Small intestine (tissue), 7 donors: ENCODE data around the gene RAC3. TPM values are rescaled to one million over a fixed set of nuclear protein-coding genes. Genes with fewer than 3 reads are reported as not detected.
A peak's percentile ranks its signal among the peaks of the same experiment; 100 is the strongest.

ENCODE experiments used
- DNase-seq, 2 donors: peaks; one replicate each; pipeline versions ENCODE4 v3.0.0 to v3.0.0-alpha.2; 2013
- FAIRE-seq: peaks from 2 replicates; lab custom pipeline; 2012; peaks lifted over from hg19 to GRCh38; lab: Jason Lieb, UNC
- H3K27ac ChIP-seq, 3 donors: one replicate each; pipeline ENCODE4 v1.5.1; 2013; ENCODE audit warnings: low read length in 2 of 3, mild to moderate bottlenecking in 2 of 3, control low read depth in 1 of 3, inconsistent platforms in 1 of 3, low read depth in 1 of 3, moderate library complexity in 1 of 3
- H3K27me3 ChIP-seq, 3 donors: one replicate each; pipeline ENCODE4 v1.6.1; 2013; ENCODE audit warnings: low read length in 3 of 3, inconsistent platforms in 1 of 3; ENCODE audit not compliant: control insufficient read depth in 3 of 3, insufficient read depth in 3 of 3
- H3K36me3 ChIP-seq, 3 donors: one replicate each; pipeline ENCODE4 v1.6.1; 2013; ENCODE audit warnings: low read length in 3 of 3, inconsistent platforms in 1 of 3, low read depth in 1 of 3, mild to moderate bottlenecking in 1 of 3, moderate library complexity in 1 of 3; ENCODE audit not compliant: control insufficient read depth in 3 of 3, insufficient read depth in 2 of 3
- H3K4me1 ChIP-seq, 3 donors: one replicate each; pipeline ENCODE4 v1.6.1; 2013; ENCODE audit warnings: low read length in 2 of 3, inconsistent platforms in 1 of 3, low read depth in 1 of 3, mild to moderate bottlenecking in 1 of 3, moderate library complexity in 1 of 3; ENCODE audit not compliant: control insufficient read depth in 3 of 3, insufficient read depth in 2 of 3
- H3K4me3 ChIP-seq, 3 donors: one replicate each; pipeline ENCODE4 v1.5.1; 2013; ENCODE audit warnings: low read length in 3 of 3, control low read depth in 1 of 3, inconsistent platforms in 1 of 3, low read depth in 1 of 3, mild to moderate bottlenecking in 1 of 3, moderate library complexity in 1 of 3
- H3K9me3 ChIP-seq, 2 donors: one replicate each; pipeline ENCODE4 v1.6.1; 2013; ENCODE audit warnings: low read depth in 1 of 2, low read length in 1 of 2; ENCODE audit not compliant: control insufficient read depth in 2 of 2, insufficient read depth in 1 of 2
- WGBS, 3 donors: extraction: QIAGEN DNeasy Blood & Tissue Kit; methylation state at CpG; one replicate each; pipeline ENCODE4 v1.1.7; 2013; 5-methylcytosine and 5-hydroxymethylcytosine counted together
- polyA plus RNA-seq, 4 donors: library from polyadenylated mRNA; stranded (reverse) in 3 of 4; unstranded in 1 of 4; fragments of 200-250 nt in 3 of 4; fragments of 120-200 nt in 1 of 4; gene quantifications; one replicate each; pipeline versions ENCODE4 v1.2.1 to v1.2.3, GENCODE V29; 2013
- donor health status: healthy with polysubstance abuse.
- donor health status: control.
- donor health status: control.
- donor health status: Bipolar disorder and iron deficiency.
- donor health status: healthy.

RAC3 gene
- polyA plus RNA-seq, 4 donors, result 0.81 to 11.2 (median 4.4) TPM

DNA sequence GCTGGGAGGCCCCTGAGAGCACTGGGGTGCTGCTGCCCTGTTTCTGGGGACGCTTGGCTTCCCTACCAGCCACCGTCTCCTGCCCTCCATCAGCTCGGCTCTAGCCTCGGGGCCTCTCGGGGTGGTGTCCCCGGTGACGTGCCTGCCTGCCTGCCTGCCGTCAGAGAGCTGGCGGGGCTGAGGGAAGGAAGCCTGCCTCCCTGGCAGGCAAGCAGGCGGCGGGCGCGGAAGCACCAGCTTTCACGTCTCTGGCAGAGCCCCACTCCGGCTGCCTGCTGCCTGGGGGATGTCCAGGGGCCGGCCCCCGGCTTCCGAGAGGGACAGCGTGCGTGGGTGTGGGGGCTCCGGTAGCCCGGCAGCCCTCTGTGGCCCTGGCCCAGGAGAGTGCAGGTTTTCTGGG is 18.1 kb upstream of the RAC3 start:
- H3K27me3 ChIP-seq, result no peaks in the 10 kb centered on the region
- no peak overlapping the region for H3K4me3 ChIP-seq
- peak overlapping the region in 1 of 3 donors; percentile 33 for H3K27ac ChIP-seq
- 75 to 87% (median 75%) methylated on average over 20 to 22 of the region's 22 CpGs for WGBS, 3 donors
- DNase-seq (no peak), FAIRE-seq (no peak)
- no peaks in the 10 kb centered on the region for H3K4me1 ChIP-seq
- H3K36me3 ChIP-seq, result peaks cover 0 to 73% (median 0%) of the 10 kb centered on the region in 3 donors
- no peaks in the 10 kb centered on the region for H3K9me3 ChIP-seq

- H3K27ac ChIP-seq, result peak overlapping the region in 1 of 3 donors; percentile 33
- FAIRE-seq (no peak), DNase-seq (no peak)
- H3K4me1 ChIP-seq, result no peaks in the 10 kb centered on the region
- no peaks in the 10 kb centered on the region for H3K27me3 ChIP-seq
- 76 to 90% (median 85%) methylated on average over 16 of the region's 16 CpGs for WGBS, 3 donors
- H3K9me3 ChIP-seq, result no peaks in the 10 kb centered on the region
- no peak overlapping the region for H3K4me3 ChIP-seq
- peaks cover 0 to 78% (median 0%) of the 10 kb centered on the region in 3 donors for H3K36me3 ChIP-seq
Measured at GRCh38 chr17:82013772-82014321, 17.6 kb upstream of the RAC3 start.

DNA sequence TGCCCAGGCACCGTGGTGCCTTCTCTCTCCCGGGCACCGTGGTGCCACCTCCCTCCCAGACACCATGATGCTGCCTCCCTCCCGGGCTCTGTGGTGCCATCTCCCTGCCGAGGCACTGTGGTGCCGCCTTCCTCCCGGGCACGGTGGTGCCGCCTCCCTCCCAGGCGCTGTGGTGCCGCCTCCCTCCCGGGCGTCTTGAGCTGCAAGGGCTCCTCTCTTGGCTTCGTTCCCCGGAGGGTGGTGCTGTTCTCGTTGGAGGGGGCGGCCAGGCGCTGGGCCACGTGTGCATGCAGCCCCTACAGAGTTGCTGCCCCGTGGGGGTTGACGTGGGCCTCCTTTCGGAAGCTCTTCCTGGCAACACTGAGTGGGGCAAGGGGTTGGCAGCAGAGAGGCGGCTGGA is 17.0 kb upstream of the RAC3 start:
- no peak overlapping the region for H3K27ac ChIP-seq
- no peak overlapping the region for H3K4me3 ChIP-seq
- WGBS, 3 donors, result 39 to 68% (median 49%) methylated on average over 21 to 23 of the region's 23 CpGs
- no peaks in the 10 kb centered on the region for H3K9me3 ChIP-seq
- H3K4me1 ChIP-seq, result peaks cover 0 to under 1% (median 0%) of the 10 kb centered on the region in 3 donors
- DNase-seq (peak in 1 of 2 donors; percentile 18), FAIRE-seq (no peak)
- H3K36me3 ChIP-seq, result peaks cover 0 to 79% (median 0%) of the 10 kb centered on the region in 3 donors
- H3K27me3 ChIP-seq, result no peaks in the 10 kb centered on the region

GRCh38 chr17:82014971-82015310 is 16.5 kb upstream of the RAC3 start:
- no peaks in the 10 kb centered on the region for H3K9me3 ChIP-seq
- FAIRE-seq (no peak), DNase-seq (no peak)
- H3K27ac ChIP-seq, result no peak overlapping the region
- no peaks in the 10 kb centered on the region for H3K27me3 ChIP-seq
- H3K36me3 ChIP-seq, result peaks cover 0 to 76% (median 0%) of the 10 kb centered on the region in 3 donors
- 81 to 86% (median 82%) methylated on average over 13 of the region's 13 CpGs for WGBS, 3 donors
- H3K4me1 ChIP-seq, result peaks cover 0 to 4% (median 0%) of the 10 kb centered on the region in 3 donors
- no peak overlapping the region for H3K4me3 ChIP-seq

DNA sequence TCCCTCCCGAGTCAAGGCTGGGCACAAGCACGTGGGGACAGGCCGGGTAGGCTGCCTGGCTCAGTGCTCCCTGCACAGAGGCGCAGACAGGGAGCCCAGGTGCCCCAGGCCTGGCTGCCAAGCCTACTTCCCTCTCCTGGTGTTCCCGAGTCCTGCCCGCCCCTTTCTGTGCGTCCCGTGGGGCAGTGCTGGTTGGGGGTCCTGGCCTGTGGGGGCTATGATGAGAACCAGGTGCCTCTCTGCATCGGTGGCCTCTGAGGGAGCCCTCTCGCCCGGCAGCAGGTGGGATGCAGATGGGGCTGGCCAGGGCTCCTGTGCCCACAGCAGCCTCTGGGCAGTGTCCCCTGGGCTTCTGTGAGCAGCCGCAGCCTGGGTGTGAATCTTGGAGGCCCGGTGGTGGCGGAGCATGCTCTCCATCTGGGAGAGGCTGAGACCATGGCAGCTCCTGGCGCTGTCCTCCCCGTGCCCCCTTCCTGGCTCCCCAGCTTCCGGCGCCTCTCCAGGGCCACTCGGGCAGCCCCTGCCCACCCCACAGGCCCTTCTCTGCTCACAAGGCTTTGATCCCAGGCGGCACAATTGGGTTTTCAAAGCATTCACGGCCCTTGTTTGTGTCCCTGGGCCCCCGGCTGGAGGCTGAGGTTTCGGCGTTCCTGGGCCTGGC is 16.0 kb upstream of the RAC3 start:
- FAIRE-seq (no peak), DNase-seq (no peak)
- H3K27me3 ChIP-seq, result no peaks in the 10 kb centered on the region
- H3K9me3 ChIP-seq, result no peaks in the 10 kb centered on the region
- H3K4me3 ChIP-seq, result no peak overlapping the region
- peaks cover 0 to 8% (median 0%) of the 10 kb centered on the region in 3 donors for H3K4me1 ChIP-seq
- peaks cover 0 to 78% (median 0%) of the 10 kb centered on the region in 3 donors for H3K36me3 ChIP-seq
- no peak overlapping the region for H3K27ac ChIP-seq
- 80 to 90% (median 88%) methylated on average over 22 to 24 of the region's 24 CpGs for WGBS, 3 donors

DNA sequence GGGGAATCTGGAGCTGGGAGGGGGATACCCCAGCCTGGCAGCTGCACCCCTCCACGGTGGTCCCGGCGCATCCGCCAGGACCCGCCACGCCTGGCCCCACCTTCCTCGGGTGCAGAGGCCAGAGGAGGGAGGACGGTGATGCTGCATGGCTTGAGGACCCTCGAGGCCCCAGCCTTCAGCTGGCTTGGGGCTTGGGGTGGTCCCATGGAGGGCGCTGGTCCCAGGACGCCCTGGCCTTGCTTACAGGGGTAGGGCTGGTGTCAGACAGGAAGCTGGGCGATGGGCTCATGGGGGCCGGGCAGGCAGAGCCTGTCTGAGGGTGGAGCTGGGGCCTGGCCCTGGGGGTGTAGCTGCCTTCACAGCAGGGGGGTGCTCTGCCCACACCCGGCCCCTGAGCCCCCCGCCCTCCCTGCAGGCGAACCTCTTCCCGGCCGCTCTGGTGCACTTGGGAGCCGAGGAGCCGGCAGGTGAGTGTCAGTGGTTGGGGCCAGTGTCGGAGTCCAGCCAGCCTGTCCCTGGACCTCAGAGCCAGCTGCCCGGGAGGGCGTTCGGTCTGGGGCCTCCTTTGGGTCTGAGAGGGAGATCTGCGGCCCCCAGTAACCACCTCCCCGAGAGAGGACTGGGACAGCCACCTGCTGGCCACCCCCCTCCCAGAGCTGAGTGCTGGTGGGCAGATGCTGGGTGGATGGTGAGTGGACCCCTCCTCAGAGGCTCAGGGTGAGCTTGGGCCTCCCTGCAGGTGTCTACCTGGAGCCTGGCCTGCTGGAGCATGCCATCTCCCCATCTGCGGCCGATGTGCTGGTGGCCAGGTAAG is 15.2 kb upstream of the RAC3 start:
- WGBS, 3 donors, result 86 to 94% (median 92%) methylated on average over 21 to 28 of the region's 28 CpGs
- Histone ChIP-seq H3K9me3 (no peaks in the 10 kb centered on the region), H3K36me3 (peaks cover 0 to 76% (median 0%) of the 10 kb centered on the region in 3 donors), H3K27ac (no peak overlapping the region), H3K4me1 (peaks cover 0 to 14% (median 0%) of the 10 kb centered on the region in 3 donors), H3K4me3 (no peak overlapping the region), H3K27me3 (no peaks in the 10 kb centered on the region)
- no peak for DNase-seq
- no peak for FAIRE-seq

- Histone ChIP-seq H3K9me3 (no peaks in the 10 kb centered on the region), H3K4me1 (peaks cover 0 to 21% (median 0%) of the 10 kb centered on the region in 3 donors), H3K4me3 (no peak overlapping the region), H3K27me3 (no peaks in the 10 kb centered on the region), H3K36me3 (peaks cover 0 to 69% (median 0%) of the 10 kb centered on the region in 3 donors), H3K27ac (no peak overlapping the region)
- FAIRE-seq (no peak), DNase-seq (no peak)
- WGBS, 3 donors, result 88 to 89% (median 88%) methylated on average over 24 of the region's 24 CpGs
Measured at GRCh38 chr17:82016875-82017459, 14.5 kb upstream of the RAC3 start.

DNA sequence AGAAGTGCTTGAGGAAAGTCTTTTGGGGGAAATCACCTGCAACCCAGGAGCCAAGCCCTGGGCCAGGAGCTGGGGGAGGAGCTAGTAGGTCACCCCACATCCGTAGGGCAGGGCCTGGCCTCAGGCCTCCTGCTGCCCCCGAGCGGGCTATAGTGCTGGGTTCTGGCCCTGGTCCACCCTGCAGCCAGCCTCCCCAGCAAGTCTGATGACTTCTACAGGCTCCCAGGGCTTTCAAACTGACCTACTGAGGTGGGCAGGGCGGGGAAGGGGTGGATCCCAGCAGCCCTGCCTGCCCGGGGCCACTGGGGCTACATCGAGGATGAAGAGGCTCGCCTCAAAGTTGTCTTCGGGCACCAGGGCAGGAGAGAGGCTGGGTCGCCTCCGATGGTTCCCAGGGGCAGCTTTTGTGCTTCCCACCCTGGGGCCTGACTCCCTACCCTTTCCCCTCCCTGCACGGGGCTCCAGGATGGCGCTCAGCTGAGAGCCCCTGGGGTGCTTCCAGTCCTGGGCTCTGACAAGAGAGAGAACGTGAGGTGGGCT is 13.8 kb upstream of the RAC3 start:
- WGBS, 3 donors, result 70 to 74% (median 72%) methylated on average over 12 to 13 of the region's 13 CpGs
- Histone ChIP-seq H3K4me1 (peaks cover 0 to 22% (median 0%) of the 10 kb centered on the region in 3 donors), H3K27ac (no peak overlapping the region), H3K27me3 (no peaks in the 10 kb centered on the region), H3K4me3 (no peak overlapping the region), H3K36me3 (peaks cover 0 to 62% (median 0%) of the 10 kb centered on the region in 3 donors), H3K9me3 (no peaks in the 10 kb centered on the region)
- DNase-seq, result no peak
- no peak for FAIRE-seq
